Germinal center (tissue), 1 donor: ENCODE data around the gene OR4D2.

Source experiments
- DNase-seq: peaks from one replicate; pipeline ENCODE4 v3.0.0; 2012; ENCODE audit warnings: mixed read lengths, low spot score

Gene OR4D2

DNA sequence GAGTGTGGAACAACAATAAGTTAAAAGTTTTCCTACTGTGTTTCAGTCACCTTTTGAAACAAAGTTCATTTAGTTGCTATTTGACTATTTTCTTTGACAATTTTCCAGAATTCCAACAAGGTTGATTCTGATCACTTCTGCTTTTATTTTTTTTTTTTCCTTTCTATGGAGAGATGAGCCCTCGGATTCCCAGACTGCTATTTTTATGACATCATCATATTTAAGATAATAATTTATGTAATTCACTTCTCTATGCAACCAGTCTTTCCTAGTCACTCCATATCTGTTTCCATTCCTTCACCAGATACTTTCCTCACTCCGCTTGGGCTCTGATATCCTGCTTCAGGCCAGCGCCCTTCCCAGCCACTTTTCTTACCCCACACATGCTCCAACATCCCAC, 8.1 kb downstream of the OR4D2 start:
- no peak for DNase-seq

DNA sequence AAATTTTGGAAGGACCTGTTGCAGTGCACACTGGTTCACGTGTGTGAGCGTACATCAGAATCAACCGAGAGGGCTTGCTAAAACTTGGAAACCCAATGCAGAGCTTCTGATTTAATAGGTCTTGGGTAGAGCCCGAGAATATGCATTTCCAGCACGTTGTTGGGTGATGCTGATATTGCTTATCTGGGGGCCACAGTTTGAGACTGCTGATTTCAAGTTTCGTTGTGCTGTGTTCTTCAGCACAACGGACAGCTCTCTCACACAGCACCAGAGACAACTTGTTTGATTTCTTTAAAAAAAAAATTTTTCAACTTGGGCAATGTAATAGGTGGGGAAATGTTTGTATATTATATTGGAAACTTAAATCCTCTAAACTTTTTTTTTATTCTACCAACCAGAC, 9.4 kb downstream of the OR4D2 start:
- DNase-seq: no peak

DNA sequence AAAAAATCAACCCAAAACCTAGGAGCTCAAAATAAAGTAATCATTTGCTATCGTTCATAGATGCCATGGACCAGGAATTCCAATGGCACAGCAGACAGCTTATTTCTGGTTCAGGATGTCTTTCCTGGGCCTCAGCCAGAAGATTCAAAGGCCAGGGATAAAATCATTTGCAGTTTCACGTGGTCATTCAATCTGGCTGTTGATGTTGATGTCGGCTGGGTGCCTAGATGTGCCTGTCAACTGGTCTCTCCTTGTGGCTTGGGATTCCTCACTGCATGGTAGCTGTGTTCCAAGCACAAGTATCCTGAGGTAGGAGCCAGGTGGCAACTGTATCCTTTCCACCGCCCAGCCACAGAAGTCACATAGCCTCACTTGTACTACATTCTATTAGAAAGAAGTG, 15.0 kb downstream of the OR4D2 start:
- no peak for DNase-seq

DNA sequence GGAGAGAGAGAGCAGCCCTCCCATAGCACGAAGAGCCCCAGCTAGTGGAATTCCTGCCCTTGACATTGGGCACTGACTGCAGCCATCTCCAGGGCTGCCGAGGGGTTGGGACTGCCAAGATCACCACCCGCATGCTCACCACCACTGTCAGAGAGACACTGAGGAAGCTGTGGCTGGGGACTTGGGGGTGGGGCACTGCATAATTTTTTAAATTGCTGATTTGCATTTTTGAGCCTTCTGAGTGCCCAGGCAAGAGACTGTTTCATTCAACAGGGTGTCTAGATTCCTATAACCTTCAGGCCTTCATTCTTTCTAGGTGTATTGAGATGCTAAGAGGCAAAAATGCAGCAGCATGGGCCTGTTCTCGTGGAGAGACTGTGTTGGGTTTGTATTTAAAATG, 16.7 kb downstream of the OR4D2 start:
- DNase-seq: no peak

DNA sequence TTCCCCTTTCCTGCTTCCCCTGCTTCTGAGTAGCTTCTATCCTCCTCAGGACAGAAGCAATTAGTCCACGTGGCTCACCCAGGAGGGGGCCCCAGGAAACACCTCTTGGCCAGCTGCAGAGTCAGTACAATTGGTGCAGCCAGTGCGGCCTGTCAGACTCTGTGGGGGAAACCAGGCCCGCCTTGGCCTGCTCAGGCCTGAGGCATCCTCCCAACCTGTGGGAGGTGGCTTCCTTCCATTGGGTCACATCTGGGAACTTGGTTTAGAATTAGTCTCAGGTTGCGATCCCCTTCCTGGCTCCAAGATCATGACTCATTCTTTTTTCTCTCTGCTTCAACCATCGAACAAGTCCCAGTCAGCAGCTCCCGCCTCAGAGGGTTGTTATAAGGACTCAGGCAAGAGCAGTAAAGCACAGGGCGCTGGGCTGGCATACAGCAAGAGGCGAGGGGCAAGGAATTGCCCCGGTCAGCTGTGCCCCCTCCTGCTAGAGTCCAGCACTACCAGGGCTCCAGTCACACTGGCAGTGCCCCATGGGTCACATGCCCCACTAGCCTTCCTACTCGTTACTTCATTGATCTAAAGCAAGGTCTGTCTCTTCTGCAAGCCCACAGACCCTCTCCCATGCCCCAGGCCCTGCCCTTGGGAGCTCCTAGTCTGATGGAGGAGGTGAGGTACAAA, 17.7 kb downstream of the OR4D2 start:
- DNase-seq: no peak

DNA sequence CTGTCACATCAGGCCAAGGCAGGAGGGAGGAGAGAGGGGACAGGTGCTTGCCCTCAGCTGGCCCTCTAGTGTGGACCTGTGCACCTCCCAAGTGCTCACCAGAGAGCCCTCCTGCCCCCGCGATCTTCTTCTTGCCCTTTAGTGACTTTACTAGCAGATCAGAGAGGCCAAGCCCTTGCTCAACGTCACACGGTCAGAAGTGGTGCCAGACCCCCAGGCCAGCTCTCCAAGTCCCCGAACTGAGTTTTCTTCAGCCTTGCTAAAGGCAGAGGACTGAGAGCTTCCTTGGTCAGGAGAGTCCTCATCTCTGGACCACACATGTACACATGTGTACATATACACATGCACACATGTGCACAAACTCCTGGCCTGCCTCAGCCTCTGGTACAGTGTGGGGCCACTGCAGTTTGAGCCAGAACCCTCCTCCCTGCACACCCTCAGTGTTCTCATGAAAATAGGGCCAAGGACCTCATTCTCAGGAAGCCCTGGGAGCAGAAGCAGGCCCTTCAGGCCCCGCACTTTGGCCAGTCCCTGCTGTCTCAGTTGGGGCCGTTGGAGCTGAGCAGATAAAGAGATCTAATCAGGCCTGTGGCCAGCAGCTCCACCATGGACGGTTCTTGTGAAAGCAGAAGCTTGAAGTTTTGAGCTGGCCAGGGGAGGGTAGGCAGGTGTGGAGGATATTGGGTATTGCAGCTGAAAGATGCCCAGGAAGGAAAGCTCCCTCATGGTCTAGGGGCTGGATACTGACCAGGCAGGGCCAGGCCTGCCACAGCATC, 18.4 kb downstream of the OR4D2 start:
- no peak for DNase-seq

DNA sequence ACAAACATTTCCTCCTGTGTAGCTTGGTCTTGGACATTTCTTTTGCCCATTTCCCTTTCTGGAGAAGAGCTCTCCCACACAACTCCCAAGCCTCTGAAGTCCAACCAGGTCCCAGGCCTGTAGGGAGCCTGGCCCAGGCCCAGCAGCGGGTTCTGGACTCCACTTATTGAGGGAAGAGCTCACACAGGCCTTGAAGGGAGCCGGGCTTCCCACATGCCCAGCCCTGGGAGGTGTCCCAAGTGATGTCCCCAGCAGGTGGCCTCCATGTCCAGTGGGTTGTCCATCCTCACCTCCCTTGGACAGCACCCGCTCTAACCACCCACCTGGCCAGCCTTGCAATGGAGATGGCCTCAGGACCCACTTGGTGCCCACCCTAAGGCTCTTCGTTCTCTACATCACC, 19.8 kb downstream of the OR4D2 start:
- no peak for DNase-seq

DNA sequence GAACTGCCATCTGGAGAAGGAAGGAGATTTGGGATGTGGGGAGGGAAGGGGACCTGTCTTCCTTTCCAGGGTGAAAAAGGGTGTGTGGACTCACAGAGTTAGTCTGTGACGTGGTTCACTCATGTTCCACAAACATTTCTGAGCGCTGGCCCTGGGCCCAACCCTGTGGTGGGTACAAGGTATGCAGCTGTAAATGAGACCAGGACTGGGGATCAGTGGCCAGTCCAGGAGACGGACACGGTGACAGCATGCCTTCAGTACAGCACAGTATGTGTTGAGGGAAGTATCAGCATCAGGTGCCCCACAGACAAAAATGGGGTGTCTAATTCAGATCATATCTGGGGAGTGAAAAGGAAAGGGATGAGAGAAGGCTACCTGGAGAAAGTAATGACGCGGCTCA, 20.3 kb downstream of the OR4D2 start:
- no peak for DNase-seq

DNA sequence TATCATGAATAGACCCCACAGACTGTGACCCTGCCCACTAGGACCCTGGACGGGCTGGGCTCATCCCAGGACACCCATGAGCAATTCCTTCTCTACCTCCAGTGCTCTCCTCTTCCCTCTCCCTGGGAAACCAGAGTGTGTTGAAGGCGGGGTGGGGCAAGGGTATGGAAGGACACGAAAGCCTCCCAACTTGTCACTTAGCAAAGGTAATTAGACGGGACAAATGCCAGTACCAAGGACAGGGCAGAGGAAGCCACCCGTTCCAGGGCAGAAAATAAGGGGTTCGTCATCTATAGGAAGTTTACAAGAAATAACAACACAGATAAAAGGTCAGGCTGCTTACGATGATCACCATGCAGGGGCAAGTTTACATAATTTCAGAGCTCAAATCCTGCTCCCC, 20.9 kb downstream of the OR4D2 start:
- no peak for DNase-seq

DNA sequence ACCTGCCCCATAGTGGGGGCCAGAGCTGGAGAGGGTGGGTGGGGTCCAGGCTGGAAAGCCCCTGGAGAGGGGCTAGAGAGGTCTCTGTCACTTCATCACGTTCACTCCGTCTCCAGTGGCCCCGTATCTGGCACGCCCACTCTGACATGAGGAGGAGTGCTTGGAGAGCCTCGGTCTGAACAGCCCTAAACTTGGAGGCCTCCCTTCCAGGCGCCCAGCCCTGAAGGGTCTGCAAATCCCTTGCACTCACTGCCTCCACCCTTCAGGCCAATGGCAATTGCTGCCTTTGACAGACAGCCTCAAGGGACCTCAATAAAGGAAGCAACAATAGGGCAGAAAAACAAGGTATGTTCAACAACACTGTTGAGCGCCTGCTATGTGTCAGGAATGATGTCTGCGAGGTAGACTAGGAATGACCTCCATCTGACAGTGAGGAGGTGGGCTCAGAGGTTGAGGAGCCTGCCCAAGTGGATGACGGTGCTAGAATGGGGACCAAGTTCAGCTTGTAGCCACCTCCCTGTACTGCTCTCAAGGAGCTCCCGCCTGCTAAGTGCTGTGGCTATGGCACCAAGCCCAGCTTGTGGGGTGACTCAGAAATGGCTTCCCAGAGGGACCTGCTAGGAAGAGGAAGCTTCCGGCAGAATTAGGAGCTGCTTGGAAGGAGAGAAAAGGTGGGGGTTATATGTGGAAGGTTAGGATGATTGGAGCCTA, 22.8 kb downstream of the OR4D2 start:
- no peak for DNase-seq

DNA sequence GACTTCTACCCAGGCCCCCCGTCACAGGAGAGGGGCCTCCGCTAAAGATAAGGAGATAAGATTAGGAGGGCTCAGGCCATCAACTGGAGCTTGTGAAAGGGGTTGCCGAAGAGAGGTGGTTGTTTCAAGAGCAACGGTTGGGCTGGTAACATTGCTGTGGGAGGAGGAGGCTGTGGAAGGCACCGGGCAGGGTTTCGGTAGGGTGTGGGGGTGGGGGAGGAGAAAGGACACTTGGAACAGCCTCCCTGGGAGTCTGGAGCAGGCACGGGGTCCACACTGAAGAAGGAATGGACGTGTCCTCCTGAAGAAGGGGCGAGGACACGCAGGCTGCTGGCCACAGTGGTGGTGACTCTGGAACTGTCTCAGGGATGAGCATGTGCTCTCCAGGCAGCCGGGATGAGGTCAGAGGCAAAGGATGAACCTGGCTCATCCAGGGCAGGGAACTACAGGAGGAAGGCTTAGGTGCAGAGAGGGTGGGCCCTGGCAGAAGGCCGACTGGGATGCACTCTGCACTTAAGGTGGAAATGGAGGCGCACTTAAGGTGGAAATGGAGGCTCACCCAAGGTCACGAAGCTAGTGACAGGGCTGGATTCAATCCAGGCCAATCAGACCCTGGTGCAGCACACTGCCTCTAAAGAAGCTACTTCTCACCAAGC, 24.6 kb downstream of the OR4D2 start:
- no peak for DNase-seq

DNA sequence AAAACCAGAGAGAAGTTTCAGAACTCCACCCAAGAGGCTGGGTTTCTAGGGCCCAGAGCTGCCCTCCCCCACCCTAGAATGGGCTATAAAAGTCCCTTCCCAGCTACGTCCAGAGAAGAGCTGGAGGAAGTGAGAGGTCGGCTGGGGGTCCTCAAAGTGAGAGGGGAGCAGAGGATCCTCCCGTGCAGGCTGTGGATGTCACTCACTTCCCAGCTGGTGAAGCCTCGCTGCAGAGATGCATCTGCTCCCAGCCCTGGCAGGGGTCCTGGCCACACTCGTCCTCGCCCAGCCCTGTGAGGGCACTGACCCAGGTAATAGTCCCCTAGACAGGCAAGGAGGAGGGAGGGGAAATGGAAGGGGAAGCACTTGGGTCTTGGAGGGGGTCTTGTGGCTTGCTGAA, 25.8 kb downstream of the OR4D2 start, which contains the start of gene EPX:
Gene EPX (plus strand): TSS at position 115 of the 400 bp plus-strand sequence. CDS start 121 bp downstream, at position 236.
- DNase-seq: no peak

DNA sequence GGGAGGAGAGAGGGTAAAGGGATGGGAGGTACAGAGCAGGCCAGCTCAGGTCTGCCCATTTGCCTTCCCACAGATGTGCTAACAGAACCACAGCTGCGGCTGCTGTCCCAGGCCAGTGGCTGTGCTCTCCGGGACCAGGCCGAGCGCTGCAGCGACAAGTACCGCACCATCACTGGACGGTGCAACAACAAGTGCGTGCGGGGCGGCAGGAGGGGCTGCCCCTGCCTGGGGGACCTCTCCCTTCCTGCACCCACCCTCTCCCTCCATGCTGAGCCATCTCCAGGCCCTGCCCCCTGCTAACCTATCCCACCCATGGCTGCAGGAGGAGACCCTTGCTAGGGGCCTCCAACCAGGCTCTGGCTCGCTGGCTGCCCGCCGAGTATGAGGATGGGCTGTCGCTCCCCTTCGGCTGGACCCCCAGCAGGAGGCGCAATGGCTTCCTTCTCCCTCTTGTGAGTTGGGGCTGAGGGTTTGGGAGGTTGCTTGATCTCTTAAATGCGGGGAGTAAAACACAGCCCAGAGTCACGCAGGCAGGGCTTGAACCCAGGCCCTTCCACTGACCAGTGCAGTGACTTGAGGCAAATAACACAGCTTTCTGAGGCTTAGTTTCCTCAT, 27.0 kb downstream of the OR4D2 start:
- no peak for DNase-seq

DNA sequence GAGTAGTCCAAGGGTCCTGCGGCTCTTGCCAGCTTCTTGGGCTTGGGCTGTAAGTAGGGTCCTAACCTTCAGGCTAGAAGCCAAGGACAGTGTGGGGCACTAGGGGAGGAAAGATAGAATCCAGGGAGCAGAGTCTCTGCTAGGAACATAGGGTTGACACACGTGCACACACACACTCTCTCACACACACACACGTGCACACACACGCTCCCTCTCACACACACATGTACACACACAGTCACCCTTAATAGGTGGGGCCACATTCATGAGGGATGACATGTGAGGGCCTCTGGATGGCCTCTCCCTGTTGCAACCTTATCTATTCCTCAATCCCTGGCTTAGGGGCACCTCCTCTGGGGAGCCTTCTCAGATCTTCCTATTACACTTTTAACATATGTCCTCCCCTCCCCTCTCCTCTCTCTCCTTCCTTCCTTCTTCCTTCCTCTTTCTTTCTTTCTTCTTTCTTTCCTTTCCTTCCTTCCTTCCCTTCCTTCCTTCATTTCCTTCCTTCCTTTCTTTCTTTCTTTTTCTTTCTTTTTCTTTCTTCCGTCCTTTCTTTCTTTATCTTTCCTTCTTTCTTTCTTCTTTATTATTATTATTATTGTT, 28.8 kb downstream of the OR4D2 start:
- no peak for DNase-seq

DNA sequence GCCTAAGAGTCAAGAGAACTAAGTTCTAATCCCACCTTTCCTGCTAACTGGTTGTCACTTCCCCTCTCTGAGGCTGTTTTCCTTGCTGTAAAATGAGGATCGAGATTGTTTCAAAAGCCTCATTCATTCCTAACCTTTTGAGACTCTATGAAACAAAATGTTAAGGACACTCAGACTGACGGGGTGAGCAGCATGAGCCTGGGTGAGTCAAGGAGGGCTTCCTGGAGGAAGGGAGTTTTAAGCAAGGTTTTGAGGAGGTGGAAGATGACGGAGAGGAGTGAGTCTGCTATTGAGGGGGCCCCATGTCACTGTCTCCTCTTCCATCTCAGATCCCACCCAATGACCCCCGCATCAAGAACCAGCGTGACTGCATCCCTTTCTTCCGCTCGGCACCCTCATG, 29.8 kb downstream of the OR4D2 start:
- no peak for DNase-seq

DNA sequence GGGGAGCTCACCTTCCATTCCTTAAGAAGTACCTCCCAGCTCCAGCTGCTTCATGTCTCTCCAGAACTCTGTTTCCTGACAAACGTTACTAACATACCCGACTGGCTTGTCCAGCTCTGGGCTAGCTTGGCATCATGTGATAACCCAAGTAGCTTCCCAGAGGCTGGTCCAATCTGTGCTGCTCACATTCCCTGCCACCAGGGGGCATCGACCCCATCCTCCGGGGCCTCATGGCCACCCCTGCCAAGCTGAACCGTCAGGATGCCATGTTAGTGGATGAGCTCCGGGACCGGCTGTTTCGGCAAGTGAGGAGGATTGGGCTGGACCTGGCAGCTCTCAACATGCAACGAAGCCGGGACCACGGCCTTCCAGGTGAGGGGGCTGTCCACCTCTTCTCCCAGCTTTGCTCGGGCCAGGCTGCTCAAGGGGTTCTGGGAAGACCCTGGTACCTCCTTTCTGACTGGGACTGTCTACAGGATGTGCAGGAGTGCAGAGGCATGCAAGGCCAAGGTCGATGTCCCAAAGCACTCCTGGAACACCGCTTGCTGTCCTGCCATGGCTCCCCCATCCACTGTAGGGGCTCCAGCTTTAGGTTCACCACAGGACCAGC, 33.3 kb downstream of the OR4D2 start:
- DNase-seq: peak; percentile 70

DNA sequence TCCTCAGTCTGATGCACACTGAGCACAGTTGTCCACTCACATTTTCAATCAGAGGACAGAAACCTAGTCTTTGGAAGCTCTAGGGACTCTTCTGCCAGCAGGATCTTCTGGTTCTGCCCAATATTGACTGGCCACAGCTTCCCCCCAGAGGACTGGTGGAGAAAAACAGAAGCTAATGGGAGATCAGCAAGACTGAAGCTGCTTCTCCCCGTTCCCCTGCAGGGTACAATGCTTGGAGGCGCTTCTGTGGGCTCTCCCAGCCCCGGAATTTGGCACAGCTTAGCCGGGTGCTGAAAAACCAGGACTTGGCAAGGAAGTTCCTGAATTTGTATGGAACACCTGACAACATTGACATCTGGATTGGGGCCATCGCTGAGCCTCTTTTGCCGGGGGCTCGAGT, 36.1 kb downstream of the OR4D2 start:
- DNase-seq: no peak

DNA sequence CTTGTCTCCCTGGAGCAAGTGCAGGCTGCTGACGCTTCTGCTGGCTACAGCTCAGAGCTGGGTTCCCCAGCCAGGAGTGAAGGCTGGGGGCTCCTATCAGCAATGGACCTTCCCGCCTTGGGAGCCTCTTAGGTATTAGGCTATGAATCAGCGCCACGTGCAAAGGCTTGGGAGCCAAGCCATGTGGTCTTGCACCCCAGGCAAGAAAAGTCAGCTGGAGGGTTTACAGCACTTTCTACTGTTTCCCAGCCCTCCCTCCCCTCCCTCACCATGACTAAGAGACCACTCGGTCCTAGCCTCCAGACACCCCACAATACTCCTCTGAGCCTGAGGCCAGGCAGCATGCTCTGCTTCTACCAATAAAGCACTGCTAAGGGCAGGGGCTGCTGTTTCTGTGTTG, 38.0 kb downstream of the OR4D2 start:
- DNase-seq: no peak

DNA sequence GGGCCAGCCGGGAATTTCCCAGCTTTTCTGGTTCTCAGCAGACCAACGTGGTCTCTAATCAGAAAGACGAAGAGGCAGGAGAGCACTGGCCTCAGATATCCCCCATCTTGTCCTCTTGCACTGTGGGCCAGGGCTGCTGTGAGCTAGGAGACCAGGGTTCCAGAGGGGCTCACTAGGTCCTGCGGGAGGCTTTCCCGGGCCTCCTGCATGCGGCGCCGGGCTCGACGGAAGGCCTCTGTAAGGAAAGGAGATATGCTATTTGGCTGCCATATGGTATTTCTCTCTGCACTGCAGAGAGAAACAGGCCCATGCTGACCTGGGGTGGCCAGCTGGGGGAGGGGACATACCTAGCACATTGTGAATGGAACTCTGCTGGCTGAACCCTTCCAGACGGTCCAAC, 39.2 kb downstream of the OR4D2 start:
- DNase-seq: no peak

DNA sequence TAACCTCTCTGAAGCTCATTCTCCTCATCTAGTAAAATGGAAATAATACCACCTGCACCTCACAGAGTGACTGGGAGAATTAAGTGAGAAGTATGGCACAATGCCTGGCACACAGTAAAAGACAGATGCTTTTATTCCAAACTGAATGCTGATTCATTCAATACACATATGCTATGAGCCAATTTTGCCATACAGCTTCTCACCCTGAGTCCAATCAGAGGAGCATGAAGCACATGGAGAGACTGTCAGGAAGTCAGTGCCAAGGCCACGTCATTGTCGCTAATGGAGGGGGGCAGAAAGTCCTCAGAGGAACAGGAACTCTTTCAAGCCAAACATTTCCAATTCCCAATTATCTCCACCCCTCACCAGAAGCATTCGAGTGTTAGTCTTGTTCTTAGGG, 40.7 kb downstream of the OR4D2 start:
- no peak for DNase-seq

DNA sequence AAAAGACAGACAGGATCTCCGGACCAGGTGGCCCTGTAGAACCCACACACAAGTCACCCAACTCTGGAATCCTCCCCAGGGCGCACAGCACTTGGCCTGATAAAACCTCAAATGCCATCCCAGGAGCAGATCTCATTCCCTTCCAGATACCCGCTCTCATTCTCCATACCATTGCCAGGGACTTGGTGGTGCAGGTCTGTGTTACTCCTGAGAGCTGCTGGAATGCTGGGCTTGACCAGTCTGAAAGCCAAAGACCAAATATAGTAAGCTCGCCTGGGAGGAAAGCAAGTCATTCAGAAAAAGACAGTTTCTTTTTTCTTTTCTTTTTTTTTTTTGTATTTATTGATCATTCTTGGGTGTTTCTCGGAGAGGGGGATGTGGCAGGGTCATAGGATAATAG, 41.6 kb downstream of the OR4D2 start:
- DNase-seq: no peak
